Epithelial cell of esophagus (primary cell): ENCODE data around the gene HSPBAP1.

Source experiments
- DNase-seq: peaks from one replicate; pipeline ENCODE4 v3.0.0; 2010; ENCODE audit warnings: low read depth
- H3K4me3 ChIP-seq: 2 replicates; pipeline ENCODE4 v1.5.1; 2011; ENCODE audit warnings: mild to moderate bottlenecking, low read length, control low read depth
- CTCF ChIP-seq: IDR thresholded peaks from 2 replicates; pipeline ENCODE4 v1.5.1; 2011; ENCODE audit warnings: low read depth, mild to moderate bottlenecking, low read length, control low read depth, inconsistent platforms; ENCODE audit not compliant: insufficient read depth; ENCODE audit errors: missing control alignments

HSPBAP1 gene

GRCh38 chr3:122773944-122774509 is 19.6 kb downstream of the HSPBAP1 start:
- DNase-seq: no peak
- no peak for TF ChIP-seq CTCF
- no peak overlapping the region for H3K4me3 ChIP-seq

GRCh38 chr3:122772827-122773226 is 20.8 kb downstream of the HSPBAP1 start:
- DNase-seq: no peak
- TF ChIP-seq CTCF: no peak
- H3K4me3 ChIP-seq: no peak overlapping the region

GRCh38 chr3:122770521-122771202 is 23.0 kb downstream of the HSPBAP1 start:
- no peak overlapping the region for H3K4me3 ChIP-seq
- DNase-seq: no peak
- TF ChIP-seq CTCF: no peak

- no peak overlapping the region for H3K4me3 ChIP-seq
Measured at GRCh38 chr3:122767540-122768372, 25.9 kb downstream of the HSPBAP1 start.

GRCh38 chr3:122766430-122766829 is 27.2 kb downstream of the HSPBAP1 start:
- TF ChIP-seq CTCF: no peak
- no peak overlapping the region for H3K4me3 ChIP-seq
- DNase-seq: no peak

More at GRCh38 chr3:122767540-122768372, 25.9 kb downstream of the HSPBAP1 start:
- TF ChIP-seq CTCF: no peak
- DNase-seq: no peak

- DNase-seq: no peak
- H3K4me3 ChIP-seq: no peak overlapping the region
- TF ChIP-seq CTCF: no peak
Measured at GRCh38 chr3:122760453-122761271, 33.0 kb downstream of the HSPBAP1 start.
